HEK293 (cell line): ENCODE results near the gene SCN10A.

ENCODE experiments used
- CTCF ChIA-PET: fragments of 350-600 bp; formaldehyde crosslinking; extraction: SDS; loops from one replicate; lab custom pipeline; 2021; ENCODE audit warnings: antibody characterized with exemption; lab: Yijun Ruan, JAX
- POLR2A ChIA-PET: fragments of 300-600 bp; formaldehyde crosslinking; extraction: SDS; loops from one replicate; lab custom pipeline; 2020; ENCODE audit warnings: antibody characterized with exemption, inconsistent platforms; lab: Yijun Ruan, JAX
- H3K27ac ChIP-seq: fragments of 200-500 bp; sonication (Bioruptor generic); 2 replicates; pipeline ENCODE4 v1.5.1; 2014; ENCODE audit warnings: low read depth, low read length, control low read depth, inconsistent platforms; ENCODE audit errors: extremely low read depth
- H3K36me3 ChIP-seq, 2 experiments: fragments of 200-500 bp in 1 of 2; sonication (Bioruptor generic) in 1 of 2; 1 replicate in 1 of 2; 2 replicates in 1 of 2; pipeline ENCODE4 v1.5.1; 2014 to 2017; ENCODE audit warnings: inconsistent platforms in 2 of 2, low read length in 2 of 2; ENCODE audit not compliant: control insufficient read depth in 2 of 2, insufficient read depth in 1 of 2
- H3K4me1 ChIP-seq: fragments of 200-500 bp; sonication (Bioruptor generic); 2 replicates; pipeline ENCODE4 v1.5.1; 2014; ENCODE audit warnings: mild to moderate bottlenecking, low read length, inconsistent platforms; ENCODE audit not compliant: control insufficient read depth, insufficient read depth
- H3K4me3 ChIP-seq: 2 replicates; pipeline ENCODE4 v1.5.1; 2011; ENCODE audit warnings: low read depth, mild to moderate bottlenecking, control low read depth, low read length, moderate library complexity
- H3K9me3 ChIP-seq: fragments of 200-500 bp; sonication (Bioruptor generic); 2 replicates; pipeline ENCODE4 v1.5.1; 2014; ENCODE audit warnings: low read depth, low read length, inconsistent platforms; ENCODE audit not compliant: control insufficient read depth, insufficient read depth
- EGR2 ChIP-seq: fragments of 450-650 bp; formaldehyde crosslinking; IDR thresholded peaks from 2 replicates; pipeline ENCODE4 v1.5.1; 2016; ENCODE audit warnings: low read depth, missing biosample characterization, missing genetic modification characterization
- PRDM6 ChIP-seq: fragments of 450-650 bp; formaldehyde crosslinking; IDR thresholded peaks from 2 replicates; pipeline ENCODE4 v1.5.1; 2017; ENCODE audit warnings: missing biosample characterization, missing genetic modification characterization
- SP7 ChIP-seq: fragments of 450-650 bp; formaldehyde crosslinking; IDR thresholded peaks from 2 replicates; pipeline ENCODE4 v1.5.1; 2016; ENCODE audit warnings: missing biosample characterization, missing genetic modification characterization
- ZBTB21 ChIP-seq: fragments of 450-650 bp; formaldehyde crosslinking; IDR thresholded peaks from 2 replicates; pipeline ENCODE4 v1.5.1; 2017; ENCODE audit warnings: missing biosample characterization, missing genetic modification characterization
- ZBTB44 ChIP-seq: fragments of 450-650 bp; IDR thresholded peaks from 2 replicates; pipeline ENCODE4 v1.5.1; 2018; ENCODE audit warnings: missing biosample characterization, mild to moderate bottlenecking, missing genetic modification characterization
- ZNF362 ChIP-seq: fragments of 450-650 bp; formaldehyde crosslinking; IDR thresholded peaks from 2 replicates; pipeline ENCODE4 v1.5.1; 2016; ENCODE audit warnings: missing biosample characterization, missing genetic modification characterization
- ZNF398 ChIP-seq: fragments of 450-650 bp; formaldehyde crosslinking; IDR thresholded peaks from 2 replicates; pipeline ENCODE4 v1.5.1; 2017; ENCODE audit warnings: missing biosample characterization, missing genetic modification characterization
- ZNF549 ChIP-seq: fragments of 450-650 bp; IDR thresholded peaks from 2 replicates; pipeline ENCODE4 v1.5.1; 2018; ENCODE audit warnings: missing biosample characterization, missing genetic modification characterization, mild to moderate bottlenecking, inconsistent platforms, moderate library complexity
- ZNF626 ChIP-seq: fragments of 450-650 bp; sonication (Bioruptor Pico); formaldehyde crosslinking; IDR thresholded peaks from 2 replicates; pipeline ENCODE4 v1.5.1; 2018; ENCODE audit warnings: missing biosample characterization, missing genetic modification characterization, inconsistent platforms
- ZNF629 ChIP-seq: fragments of 450-650 bp; formaldehyde crosslinking; IDR thresholded peaks from 2 replicates; pipeline ENCODE4 v1.5.1; 2017; ENCODE audit warnings: missing biosample characterization, missing genetic modification characterization
- ZNF645 ChIP-seq: fragments of 450-650 bp; formaldehyde crosslinking; IDR thresholded peaks from 2 replicates; pipeline ENCODE4; 2016; ENCODE audit warnings: missing biosample characterization, missing genetic modification characterization
- ZNF837 ChIP-seq: fragments of 450-650 bp; formaldehyde crosslinking; IDR thresholded peaks from 2 replicates; pipeline ENCODE4 v1.5.1; 2016; ENCODE audit warnings: missing biosample characterization, missing genetic modification characterization

Gene SCN10A

GRCh38 chr3:38731522-38731921, 84.5 kb downstream of the SCN10A start:
- CTCF ChIA-PET = no interaction called here
- H3K9me3 ChIP-seq = no peaks in the 10 kb centered on the region
- no peaks in the 10 kb centered on the region for H3K36me3 ChIP-seq
- POLR2A ChIA-PET = no interaction called here
- TF ChIP-seq ZNF398 (tag by site-specific recombination) = no peak
- no peak for TF ChIP-seq ZNF549 (tag by site-specific recombination)
- TF ChIP-seq EGR2 (tag by site-specific recombination) = no peak
- TF ChIP-seq ZBTB21 (tag by site-specific recombination) = 0 out of 2 replicates have a peak, but pooled peaks have one; percentile 18
- TF ChIP-seq ZNF837 (tag by site-specific recombination) = no peak
- 0 out of 2 replicates have a peak, but pooled peaks have one; percentile 14 for TF ChIP-seq ZNF629
- H3K27ac ChIP-seq = no peak overlapping the region
- H3K4me3 ChIP-seq = no peak overlapping the region
- H3K4me1 ChIP-seq = no peaks in the 10 kb centered on the region

GRCh38 chr3:38730281-38730680, 85.7 kb downstream of the SCN10A start:
- Histone ChIP-seq H3K36me3 (no peaks in the 10 kb centered on the region), H3K9me3 (no peaks in the 10 kb centered on the region), H3K4me3 (no peak overlapping the region), H3K27ac (no peak overlapping the region), H3K4me1 (no peaks in the 10 kb centered on the region)
- ChIA-PET CTCF (interaction anchor here (1.0 to 2.0 kb wide), 2 partner anchors 9 to 209 kb away, joined by 3 to 9 read pairs; no protein-coding TSS in a partner anchor), POLR2A (no interaction called here)
- TF ChIP-seq PRDM6 (tag by site-specific recombination) (peak; percentile 53), ZNF626 (tag by site-specific recombination) (no peak), ZNF362 (tag by site-specific recombination) (peak; percentile 71), ZNF645 (no peak), ZBTB44 (tag by site-specific recombination) (peak; percentile 63; the same call in 1 of the 2 replicates), ZNF398 (tag by site-specific recombination) (0 out of 2 replicates have a peak, but pooled peaks have one; percentile 27), ZNF549 (tag by site-specific recombination) (no peak), SP7 (tag by site-specific recombination) (0 out of 2 replicates have a peak, but pooled peaks have one; percentile 20)
